GM18526 (cell line): ENCODE measurements around the gene PAFAH2.

ENCODE experiments used
- POLR2A ChIP-seq: IDR thresholded peaks from 3 replicates; pipeline ENCODE4 v1.6.1; 2011; ENCODE audit not compliant: insufficient read length; ENCODE audit errors: extremely low read depth

The PAFAH2 gene

GRCh38 chr1:26003756-26004155 lies 5.9 kb upstream of the PAFAH2 start:
- TF ChIP-seq POLR2A, result no peak

- no peak for TF ChIP-seq POLR2A
These were observed 5.4 kb upstream of the PAFAH2 start for GRCh38 chr1:26003262-26003661.

GRCh38 chr1:25999041-25999800 lies 1.4 kb upstream of the PAFAH2 start:
- no peak for TF ChIP-seq POLR2A

- TF ChIP-seq POLR2A, result no peak
These were observed 666 bp downstream of the PAFAH2 start for GRCh38 chr1:25996966-25997827.

- TF ChIP-seq POLR2A, result no peak
These were observed 3.3 kb downstream of the PAFAH2 start for GRCh38 chr1:25994402-25995150.

- no peak for TF ChIP-seq POLR2A
These were observed 4.5 kb downstream of the PAFAH2 start for GRCh38 chr1:25993197-25993951.

GRCh38 chr1:25992689-25993171 lies 5.1 kb downstream of the PAFAH2 start:
- TF ChIP-seq POLR2A, result no peak

- no peak for TF ChIP-seq POLR2A
These were observed 5.8 kb downstream of the PAFAH2 start for GRCh38 chr1:25991937-25992688.

- no peak for TF ChIP-seq POLR2A
These were observed 7.0 kb downstream of the PAFAH2 start for GRCh38 chr1:25990702-25991395.

- TF ChIP-seq POLR2A, result no peak
These were observed 7.6 kb downstream of the PAFAH2 start for GRCh38 chr1:25990251-25990650.

GRCh38 chr1:25989440-25990234 lies 8.2 kb downstream of the PAFAH2 start:
- no peak for TF ChIP-seq POLR2A

- no peak for TF ChIP-seq POLR2A
These were observed 9.9 kb downstream of the PAFAH2 start for GRCh38 chr1:25987951-25988350.

- TF ChIP-seq POLR2A, result no peak
These were observed 12.2 kb downstream of the PAFAH2 start for GRCh38 chr1:25985670-25986069.
